ENCODE data around the gene RPL36. TPM values are rescaled to one million over a fixed set of nuclear protein-coding genes. Genes with fewer than 3 reads are reported as not detected.

The RPL36 gene
- total and polyA plus RNA-seq, 2 donors (not counting 1 experiment from before 2014, with no cell fraction given): 341 to 864 TPM

DNA sequence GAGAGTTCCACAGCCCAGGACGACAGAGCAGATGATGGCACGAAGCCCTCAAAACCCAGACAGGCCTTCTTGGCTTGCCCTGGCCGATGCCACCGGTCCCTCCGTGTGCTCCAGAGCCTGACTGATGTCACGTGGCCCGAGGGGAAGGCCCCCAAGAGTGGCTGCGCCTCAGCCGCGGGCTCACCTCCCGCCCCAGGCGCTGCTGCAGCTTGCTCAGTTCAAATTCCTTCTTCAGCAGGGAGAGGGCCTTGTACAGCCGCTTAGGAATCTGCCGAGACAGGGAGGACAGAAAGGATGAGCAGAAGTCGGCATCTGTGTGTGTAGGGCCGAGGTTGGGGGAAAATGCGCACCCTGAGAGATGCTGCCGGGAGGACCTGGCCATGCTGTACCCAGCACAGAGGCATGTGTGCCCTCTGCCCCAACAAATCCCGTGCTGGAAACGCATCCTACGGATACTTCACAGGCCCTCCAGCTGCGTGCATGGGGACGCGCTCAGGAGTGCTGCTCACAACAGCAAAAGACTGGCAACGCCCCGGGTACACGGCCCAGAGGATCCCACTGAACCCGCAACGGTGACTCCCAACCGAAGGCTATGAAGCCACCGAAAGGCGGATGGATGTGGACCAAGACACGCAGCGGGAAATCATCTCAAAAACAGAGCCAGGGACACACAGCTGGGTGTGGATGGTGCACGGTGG is 16.9 kb downstream of the RPL36 start:
- no peaks in the 10 kb centered on the region for H3K9me3 ChIP-seq (ENCODE audit: control insufficient read depth, insufficient read depth, low read depth, low read length)
- H3K36me3 ChIP-seq (ENCODE audit: control insufficient read depth, insufficient read depth, low read length): peaks cover 44% of the 10 kb centered on the region
- H3K9ac ChIP-seq (ENCODE audit: insufficient read depth, low read length): no peak overlapping the region
- DNase-seq (ENCODE audit: low read depth in 2 of 2): no peak
- no peak for TF ChIP-seq EZH2 (IDR thresholded peaks at IDR 0.05; ENCODE audit: low read length, missing control alignments)
- TF ChIP-seq, protein P1, sequence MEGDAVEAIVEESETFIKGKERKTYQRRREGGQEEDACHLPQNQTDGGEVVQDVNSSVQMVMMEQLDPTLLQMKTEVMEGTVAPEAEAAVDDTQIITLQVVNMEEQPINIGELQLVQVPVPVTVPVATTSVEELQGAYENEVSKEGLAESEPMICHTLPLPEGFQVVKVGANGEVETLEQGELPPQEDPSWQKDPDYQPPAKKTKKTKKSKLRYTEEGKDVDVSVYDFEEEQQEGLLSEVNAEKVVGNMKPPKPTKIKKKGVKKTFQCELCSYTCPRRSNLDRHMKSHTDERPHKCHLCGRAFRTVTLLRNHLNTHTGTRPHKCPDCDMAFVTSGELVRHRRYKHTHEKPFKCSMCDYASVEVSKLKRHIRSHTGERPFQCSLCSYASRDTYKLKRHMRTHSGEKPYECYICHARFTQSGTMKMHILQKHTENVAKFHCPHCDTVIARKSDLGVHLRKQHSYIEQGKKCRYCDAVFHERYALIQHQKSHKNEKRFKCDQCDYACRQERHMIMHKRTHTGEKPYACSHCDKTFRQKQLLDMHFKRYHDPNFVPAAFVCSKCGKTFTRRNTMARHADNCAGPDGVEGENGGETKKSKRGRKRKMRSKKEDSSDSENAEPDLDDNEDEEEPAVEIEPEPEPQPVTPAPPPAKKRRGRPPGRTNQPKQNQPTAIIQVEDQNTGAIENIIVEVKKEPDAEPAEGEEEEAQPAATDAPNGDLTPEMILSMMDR (conservative IDR thresholded peaks at IDR 0.05 in 1 of 2, IDR thresholded peaks at IDR 0.05 in 1 of 2; ENCODE audit: low read depth in 1 of 2, low read length in 2 of 2): no peak
- H2AFZ ChIP-seq (ENCODE audit: low read length): no peak overlapping the region
- no peaks in the 10 kb centered on the region for H3K79me2 ChIP-seq (ENCODE audit: control insufficient read depth, insufficient read depth, low read length)
- no peak overlapping the region for H3K27ac ChIP-seq (ENCODE audit: insufficient read depth, low read length)
- no peak overlapping the region for H3K4me2 ChIP-seq (ENCODE audit: extremely low read depth, insufficient read depth, low read length)
- H4K20me1 ChIP-seq (ENCODE audit: control insufficient read depth, extremely low read depth, insufficient read depth, low read length): no peaks in the 10 kb centered on the region
- no peaks in the 10 kb centered on the region for H3K27me3 ChIP-seq (ENCODE audit: control insufficient read depth, insufficient read depth, low read length)
- H3K4me1 ChIP-seq (ENCODE audit: control insufficient read depth, extremely low read depth, insufficient read depth, low read length): peaks cover 2% of the 10 kb centered on the region
- H3K4me3 ChIP-seq (replicated peaks in 1 of 4; ENCODE audit: control extremely low read depth in 1 of 4, insufficient read depth in 1 of 4, low read depth in 3 of 4, low read length in 4 of 4): no peak overlapping the region

DNA sequence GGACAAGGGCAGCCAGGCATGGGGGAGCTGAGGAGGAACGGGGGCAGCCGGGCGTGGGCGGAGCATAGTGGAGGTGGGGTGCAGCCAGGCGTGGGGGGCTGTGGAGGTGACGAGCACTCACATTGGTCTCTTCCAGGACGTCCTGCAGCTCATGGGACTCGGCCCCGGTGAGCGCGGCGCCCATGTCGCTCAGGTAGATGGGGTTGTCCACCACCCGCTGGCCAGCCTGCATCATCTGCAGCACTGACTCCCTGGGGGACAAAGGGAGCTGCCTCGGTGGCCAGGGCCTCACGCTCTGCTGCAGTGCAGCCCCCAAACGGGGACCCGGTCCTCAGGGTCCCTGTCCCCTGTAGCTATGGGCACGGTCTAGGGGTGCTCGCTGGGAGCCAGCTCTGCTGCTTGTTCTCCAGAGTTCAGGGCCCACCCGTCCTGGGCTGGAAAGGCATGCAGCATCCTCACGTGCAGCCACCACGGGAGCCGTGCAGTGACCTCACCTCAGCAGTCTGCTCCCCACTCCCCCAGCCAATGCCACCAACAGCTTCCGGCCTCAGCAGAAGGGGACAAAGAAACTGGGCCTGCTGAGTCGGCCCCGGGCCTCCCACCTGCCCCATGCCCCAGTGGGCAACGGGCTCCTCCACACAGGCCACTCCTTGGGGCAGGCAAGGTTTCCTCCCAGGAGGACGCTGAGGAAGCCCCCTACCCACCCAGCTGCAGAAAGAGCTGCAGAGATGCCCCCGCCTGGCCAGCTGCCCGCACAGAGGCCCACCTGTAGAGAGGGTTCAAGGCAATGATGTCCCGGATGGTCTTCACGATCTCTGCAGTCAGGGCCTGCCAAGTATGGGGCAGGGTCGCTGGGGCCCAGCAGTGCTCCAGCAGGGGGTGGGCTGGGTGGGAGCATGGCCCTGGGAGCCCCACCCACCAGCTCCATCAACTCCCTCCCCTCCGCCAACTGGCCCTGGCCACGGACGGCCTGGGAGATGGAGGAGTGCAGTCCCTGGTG is 17.8 kb downstream of the RPL36 start:
- H3K79me2 ChIP-seq (ENCODE audit: control insufficient read depth, insufficient read depth, low read length): no peaks in the 10 kb centered on the region
- H4K20me1 ChIP-seq (ENCODE audit: control insufficient read depth, extremely low read depth, insufficient read depth, low read length): no peaks in the 10 kb centered on the region
- H3K9ac ChIP-seq (ENCODE audit: insufficient read depth, low read length): no peak overlapping the region
- H3K4me1 ChIP-seq (ENCODE audit: control insufficient read depth, extremely low read depth, insufficient read depth, low read length): peaks cover 2% of the 10 kb centered on the region
- no peaks in the 10 kb centered on the region for H3K27me3 ChIP-seq (ENCODE audit: control insufficient read depth, insufficient read depth, low read length)
- H3K9me3 ChIP-seq (ENCODE audit: control insufficient read depth, insufficient read depth, low read depth, low read length): no peaks in the 10 kb centered on the region
- no peak overlapping the region for H3K4me2 ChIP-seq (ENCODE audit: extremely low read depth, insufficient read depth, low read length)
- no peak overlapping the region for H3K27ac ChIP-seq (ENCODE audit: insufficient read depth, low read length)
- DNase-seq (ENCODE audit: low read depth in 2 of 2): no peak
- TF ChIP-seq EZH2 (IDR thresholded peaks at IDR 0.05; ENCODE audit: low read length, missing control alignments): no peak
- TF ChIP-seq, protein P1 (conservative IDR thresholded peaks at IDR 0.05 in 1 of 2, IDR thresholded peaks at IDR 0.05 in 1 of 2; ENCODE audit: low read depth in 1 of 2, low read length in 2 of 2): no peak
- H3K36me3 ChIP-seq (ENCODE audit: control insufficient read depth, insufficient read depth, low read length): peaks cover 51% of the 10 kb centered on the region
- no peak overlapping the region for H3K4me3 ChIP-seq (replicated peaks in 1 of 4; ENCODE audit: control extremely low read depth in 1 of 4, insufficient read depth in 1 of 4, low read depth in 3 of 4, low read length in 4 of 4)
- no peak overlapping the region for H2AFZ ChIP-seq (ENCODE audit: low read length)

DNA sequence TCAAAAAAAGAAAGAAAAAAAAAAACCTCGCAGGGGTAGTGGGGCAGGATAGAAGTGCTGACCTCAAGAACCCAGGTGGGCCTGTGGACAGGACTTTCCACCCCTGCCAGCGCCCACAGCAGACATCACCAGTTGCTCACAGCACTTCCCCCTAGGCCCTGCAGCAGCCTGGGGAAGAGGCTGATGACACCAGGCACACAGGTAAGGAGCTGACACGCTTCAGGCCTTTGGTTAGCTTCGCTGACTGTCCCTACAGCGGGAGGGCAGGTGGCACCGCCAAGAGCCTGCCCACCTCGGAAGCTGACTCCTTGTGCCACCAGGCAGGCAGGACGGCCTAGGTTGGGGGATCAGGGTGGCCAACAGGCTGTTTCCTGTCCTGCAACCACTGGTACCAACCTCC is 20.9 kb downstream of the RPL36 start:
- Histone ChIP-seq H3K9ac (ENCODE audit: insufficient read depth, low read length) (no peak overlapping the region), H3K4me2 (ENCODE audit: extremely low read depth, insufficient read depth, low read length) (no peak overlapping the region), H3K36me3 (ENCODE audit: control insufficient read depth, insufficient read depth, low read length) (peaks cover 43% of the 10 kb centered on the region), H4K20me1 (ENCODE audit: control insufficient read depth, extremely low read depth, insufficient read depth, low read length) (no peaks in the 10 kb centered on the region), H3K4me3 (replicated peaks in 1 of 4; ENCODE audit: control extremely low read depth in 1 of 4, insufficient read depth in 1 of 4, low read depth in 3 of 4, low read length in 4 of 4) (no peak overlapping the region), H3K27me3 (ENCODE audit: control insufficient read depth, insufficient read depth, low read length) (no peaks in the 10 kb centered on the region), H2AFZ (ENCODE audit: low read length) (no peak overlapping the region), H3K4me1 (ENCODE audit: control insufficient read depth, extremely low read depth, insufficient read depth, low read length) (no peaks in the 10 kb centered on the region), H3K9me3 (ENCODE audit: control insufficient read depth, insufficient read depth, low read depth, low read length) (no peaks in the 10 kb centered on the region), H3K27ac (ENCODE audit: insufficient read depth, low read length) (no peak overlapping the region), H3K79me2 (ENCODE audit: control insufficient read depth, insufficient read depth, low read length) (peaks cover 15% of the 10 kb centered on the region)
- TF ChIP-seq, protein P1 (conservative IDR thresholded peaks at IDR 0.05 in 1 of 2, IDR thresholded peaks at IDR 0.05 in 1 of 2; ENCODE audit: low read depth in 1 of 2, low read length in 2 of 2): no peak
- TF ChIP-seq EZH2 (IDR thresholded peaks at IDR 0.05; ENCODE audit: low read length, missing control alignments): no peak
- DNase-seq (ENCODE audit: low read depth in 2 of 2): no peak
